Fibroblast of lung (primary cell): ENCODE results near the gene LACC1.

ENCODE experiments used
- CTCF ChIP-seq, 2 donors: IDR thresholded peaks in 1 of 2; conservative IDR thresholded peaks in 1 of 2; 1 replicate in 1 of 2; 2 replicates in 1 of 2; pipeline ENCODE4 v1.5.1; 2011 to 2012; ENCODE audit warnings: low read length in 2 of 2, control low read depth in 1 of 2, inconsistent platforms in 1 of 2, low read depth in 1 of 2, mild to moderate bottlenecking in 1 of 2
- EZH2 ChIP-seq: IDR thresholded peaks from 2 replicates; pipeline ENCODE4 v1.5.1; 2012; ENCODE audit warnings: low read length, control low read depth, mild to moderate bottlenecking; ENCODE audit errors: missing control alignments

DNA sequence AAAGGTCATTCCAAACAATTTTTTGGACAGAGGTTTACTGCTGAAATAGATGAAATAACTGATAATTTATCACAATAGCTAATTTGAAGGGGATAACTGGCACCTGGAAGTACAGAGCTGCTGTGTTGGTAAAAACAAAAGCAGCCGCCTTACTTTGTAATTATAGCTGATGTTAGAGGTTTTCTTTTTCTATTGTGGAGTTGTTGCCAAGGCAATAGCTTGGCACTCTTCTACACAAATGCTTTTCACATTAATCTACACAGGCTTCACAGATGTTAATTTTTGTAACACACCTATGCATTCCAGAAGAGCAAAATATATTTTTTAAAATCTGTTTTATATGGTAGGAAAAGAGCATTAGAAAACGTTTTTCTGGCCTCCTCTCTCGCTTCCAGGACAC is 56.9 kb downstream of the LACC1 start:
- TF ChIP-seq CTCF (conservative IDR thresholded peaks at IDR 0.05 in 1 of 2, IDR thresholded peaks at IDR 0.05 in 1 of 2; ENCODE audit: low read depth in 1 of 2, low read length in 2 of 2) (no peak), EZH2 (no peak)
